GM15510 (cell line): ENCODE measurements around the gene TOR1A.

ENCODE experiments used
- POLR2A ChIP-seq: IDR thresholded peaks from 3 replicates; pipeline ENCODE4 v1.6.1; 2011; ENCODE audit warnings: borderline replicate concordance; ENCODE audit not compliant: insufficient read length; ENCODE audit errors: extremely low read depth

The TOR1A gene

DNA sequence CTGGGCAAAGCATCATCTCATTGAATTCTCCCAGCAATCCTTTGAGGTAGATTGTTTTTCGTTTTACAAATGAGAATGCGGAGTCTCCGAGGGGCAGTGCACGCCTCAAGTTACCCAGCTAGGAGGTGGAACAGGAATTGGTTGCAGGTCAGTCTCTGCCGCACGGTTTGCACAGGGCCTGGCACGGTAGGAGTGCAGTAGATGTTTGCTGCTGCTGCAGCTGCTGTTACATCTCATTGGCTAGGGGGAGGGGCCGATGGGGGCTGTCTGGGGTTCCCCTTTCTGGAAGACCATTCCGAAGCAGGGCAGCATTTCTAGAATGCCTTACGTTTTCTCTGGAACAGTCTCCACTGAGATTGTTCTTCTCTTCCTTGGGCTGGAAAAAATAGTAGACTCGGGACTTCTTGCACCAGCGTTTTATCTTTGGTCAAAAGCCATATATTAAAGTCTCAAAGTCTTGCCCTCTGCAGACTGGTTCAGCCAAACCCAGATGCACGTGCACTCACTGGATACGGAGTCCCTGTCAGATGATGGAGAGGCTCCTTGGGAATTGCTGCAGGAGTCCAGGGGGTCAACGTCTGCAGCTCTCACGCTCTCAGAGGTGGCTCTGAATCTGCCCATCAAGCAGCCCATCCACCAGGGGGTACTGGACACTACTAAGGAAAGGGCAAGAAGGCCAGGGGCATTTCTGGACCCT, 12.5 kb upstream of the TOR1A start:
- no peak for TF ChIP-seq POLR2A

DNA sequence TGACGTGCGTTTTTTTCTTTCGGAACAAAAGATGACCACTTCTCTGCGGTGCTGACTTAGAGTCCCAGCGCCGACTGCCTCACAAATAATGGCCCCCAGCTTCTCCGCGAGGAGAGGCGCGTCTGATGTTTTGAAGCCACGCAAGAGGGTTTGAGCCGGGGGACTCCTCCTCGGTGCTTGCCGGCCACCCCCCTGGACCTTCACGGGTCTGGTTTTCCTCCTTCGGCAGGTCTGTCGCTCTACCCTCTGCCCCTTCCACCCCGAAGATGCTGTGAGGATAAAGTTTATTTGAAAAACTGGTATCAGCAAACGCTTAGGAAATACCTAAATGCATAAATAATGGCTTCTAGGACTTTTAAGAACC, 11.9 kb upstream of the TOR1A start:
- TF ChIP-seq POLR2A, result no peak

DNA sequence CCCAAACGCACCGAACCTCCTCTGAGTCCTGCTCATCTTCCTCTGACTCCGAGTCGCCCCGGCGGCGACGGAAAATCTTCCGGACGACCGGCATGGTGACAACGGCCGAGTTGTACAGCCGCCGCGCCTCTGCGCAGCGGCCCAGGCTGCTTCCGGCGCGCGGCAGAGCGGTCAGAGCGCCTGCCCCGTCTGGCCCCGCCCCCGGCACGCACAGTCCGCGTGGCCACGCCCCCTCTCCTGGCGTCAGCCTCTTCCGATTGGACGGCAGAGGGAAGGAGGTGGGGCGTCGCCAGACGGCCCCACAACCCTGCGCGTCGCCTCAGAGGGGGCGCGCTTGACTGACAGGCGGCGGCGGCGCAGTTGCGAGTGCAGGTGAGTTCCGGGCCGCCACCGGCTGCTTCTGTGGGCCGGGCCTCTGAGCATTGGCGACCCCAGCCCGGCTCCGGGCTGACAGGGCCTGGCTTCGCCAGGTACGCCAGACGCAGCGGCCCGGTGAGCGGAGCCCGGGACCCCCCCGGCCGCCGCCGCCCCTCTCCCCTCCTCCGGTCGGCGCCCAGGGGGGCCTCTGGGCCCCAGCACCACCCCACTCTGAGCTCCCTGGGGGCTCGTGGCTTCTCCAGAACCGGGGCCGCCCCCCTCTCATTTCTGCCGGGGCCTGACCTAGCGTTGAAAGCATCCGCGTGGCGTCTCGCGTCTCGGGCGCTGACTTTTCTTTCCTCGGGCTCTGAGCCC, 11.4 kb upstream of the TOR1A start, which contains the start of the genes C9orf78 and USP20:
Gene C9orf78, minus strand, starts transcription at position 148 of the 732 bp plus-strand sequence. Its CDS starts 54 bp downstream, at position 94.
Gene USP20, plus strand, starts transcription at position 331 of the 732 bp plus-strand sequence. CDS start 17,098 bp downstream, outside the sequence.
- TF ChIP-seq POLR2A, result peak; percentile 96

DNA sequence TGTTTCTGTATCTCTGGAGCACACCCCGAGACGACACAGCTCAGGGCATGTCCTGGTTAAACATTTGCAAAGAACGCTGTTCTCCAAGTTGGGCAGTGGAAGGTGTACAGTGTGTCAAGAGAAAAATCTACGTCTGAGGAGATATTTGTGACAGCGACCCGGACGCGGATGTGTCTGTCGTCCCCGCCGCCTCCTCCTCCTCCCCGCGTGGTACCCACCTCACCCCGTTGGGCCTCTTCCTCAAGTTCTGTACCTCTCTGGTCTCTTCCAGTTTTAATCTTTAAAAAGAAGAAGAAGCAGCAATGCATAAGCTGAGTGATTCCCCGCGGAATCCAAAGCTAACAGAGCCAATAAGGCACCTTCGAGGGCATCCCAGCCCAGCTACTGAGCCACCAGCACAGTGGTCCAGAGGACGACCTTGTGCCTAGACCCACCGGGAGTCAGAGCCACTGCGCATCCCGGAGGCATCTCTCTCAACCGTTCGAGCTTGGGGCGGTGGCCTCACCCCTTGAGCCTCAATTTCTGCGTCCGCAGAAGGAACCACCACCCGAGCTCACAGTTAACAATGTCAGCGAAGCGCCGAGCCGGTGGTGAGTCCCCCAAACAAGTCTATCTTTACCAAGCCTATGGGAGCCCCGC, 10.7 kb upstream of the TOR1A start:
- no peak for TF ChIP-seq POLR2A

DNA sequence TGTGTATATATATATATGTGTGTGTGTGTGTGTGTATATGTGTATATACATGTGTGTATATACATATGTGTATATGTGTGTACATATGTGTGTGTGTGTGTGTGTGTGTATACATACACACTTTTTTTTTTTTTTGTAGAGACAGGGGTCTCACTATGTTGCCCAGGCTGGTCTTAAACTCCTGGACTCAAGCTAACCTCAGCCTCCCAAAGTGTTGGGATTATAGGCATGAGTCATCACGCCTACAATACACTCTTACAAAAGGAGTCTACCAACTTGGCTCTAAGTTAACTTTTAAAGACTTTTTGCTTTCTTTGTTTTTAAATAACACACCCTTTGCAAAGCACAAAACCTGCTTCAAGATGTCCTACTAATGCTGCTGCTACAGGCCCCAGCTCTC, 9.0 kb upstream of the TOR1A start:
- no peak for TF ChIP-seq POLR2A

DNA sequence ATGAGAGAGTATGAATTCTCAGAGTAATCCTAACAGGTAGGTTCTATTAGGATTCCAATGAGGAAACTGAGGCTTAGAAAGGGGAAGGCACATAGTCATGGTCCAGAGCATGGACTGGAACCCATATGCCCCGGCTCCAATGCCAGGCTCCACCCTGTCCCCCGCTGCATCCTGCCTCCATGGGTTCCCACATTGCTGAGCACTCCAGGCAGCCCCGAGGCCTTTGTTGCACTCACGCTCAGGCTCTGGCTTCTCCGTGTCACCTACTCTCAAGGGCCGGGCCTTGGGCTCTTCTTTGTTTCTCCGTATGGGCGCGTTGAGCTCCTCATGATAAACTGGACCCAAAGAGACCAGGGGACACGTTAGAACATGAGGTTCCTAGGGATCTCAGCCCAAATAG, 5.0 kb upstream of the TOR1A start:
- TF ChIP-seq POLR2A, result no peak

DNA sequence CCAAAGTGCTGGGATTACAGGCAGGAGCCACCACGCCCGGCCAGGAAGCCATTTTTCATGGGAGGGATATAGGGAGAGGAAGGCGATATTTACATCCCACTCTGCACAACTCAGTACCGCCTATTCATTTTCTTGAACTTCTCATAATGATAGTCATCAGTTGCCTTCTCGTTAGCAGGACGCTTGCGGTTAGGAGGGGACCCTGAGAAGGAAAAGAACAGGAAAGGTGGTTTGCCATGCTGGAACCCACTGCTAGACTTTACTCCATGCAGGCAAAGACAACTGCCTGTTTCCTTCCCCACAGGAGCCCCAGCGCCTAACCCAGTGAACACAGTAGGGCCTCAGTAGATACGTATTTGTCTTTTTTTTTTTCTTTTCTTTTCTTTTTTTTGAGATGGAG, 4.1 kb upstream of the TOR1A start:
- no peak for TF ChIP-seq POLR2A

DNA sequence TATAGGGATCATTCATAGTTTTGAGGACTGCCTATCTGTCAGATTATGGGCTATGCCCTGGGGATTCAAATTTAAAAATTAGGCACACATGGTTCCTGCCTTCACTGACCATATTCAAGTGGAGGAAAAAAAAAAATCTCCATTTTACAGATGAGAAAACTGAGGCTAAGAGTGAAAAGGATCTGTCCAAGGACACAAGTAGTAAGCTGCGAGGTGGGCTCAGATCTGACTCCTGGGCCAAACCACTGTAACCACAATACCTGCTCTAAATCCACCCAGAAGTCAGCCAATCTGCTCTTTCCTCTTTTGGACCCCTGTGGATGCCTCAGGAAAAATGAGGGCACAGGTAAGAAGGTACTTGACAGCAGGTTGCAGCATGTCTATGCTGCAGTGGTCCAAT, 2.8 kb upstream of the TOR1A start:
- TF ChIP-seq POLR2A, result no peak

DNA sequence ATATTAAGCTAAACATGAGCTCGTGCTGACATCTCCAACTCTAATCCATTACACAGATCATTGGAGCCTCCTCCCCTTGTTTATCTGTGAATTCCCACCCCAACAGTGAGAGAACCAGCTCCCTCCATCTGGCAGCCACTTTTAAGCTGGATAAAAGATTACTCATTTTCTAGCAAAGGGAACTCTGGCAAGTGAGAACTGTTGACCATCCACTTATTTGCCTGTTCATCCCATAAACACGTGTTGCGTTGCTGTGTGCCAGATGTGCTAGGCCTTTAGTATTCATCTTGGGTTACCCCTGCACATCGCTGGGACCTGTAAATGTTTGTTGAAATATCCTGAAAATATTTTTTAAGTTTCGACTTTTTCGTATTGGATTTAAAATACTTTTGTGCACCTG, 2.4 kb upstream of the TOR1A start:
- no peak for TF ChIP-seq POLR2A

DNA sequence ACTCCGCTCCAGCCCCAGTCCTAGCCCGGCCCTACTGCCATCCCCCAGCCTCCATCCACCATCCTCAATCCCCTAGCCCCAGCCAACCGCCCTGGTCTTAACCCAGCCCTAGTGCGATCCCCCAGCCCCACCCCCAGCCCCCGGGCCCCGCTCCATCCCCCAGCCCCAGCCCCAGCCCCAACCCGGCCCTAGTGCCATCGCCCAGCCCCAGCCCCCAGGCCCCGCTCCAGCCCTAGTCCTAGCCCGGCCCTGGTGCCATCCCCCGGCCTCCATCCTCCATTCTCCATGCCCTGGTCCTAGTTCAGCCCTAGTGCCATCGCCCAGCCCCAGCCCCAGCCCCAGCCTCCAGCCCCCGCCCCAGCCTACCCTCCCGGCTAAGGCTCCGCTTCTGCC, 398 bp downstream of the TOR1A start:
- no peak for TF ChIP-seq POLR2A

DNA sequence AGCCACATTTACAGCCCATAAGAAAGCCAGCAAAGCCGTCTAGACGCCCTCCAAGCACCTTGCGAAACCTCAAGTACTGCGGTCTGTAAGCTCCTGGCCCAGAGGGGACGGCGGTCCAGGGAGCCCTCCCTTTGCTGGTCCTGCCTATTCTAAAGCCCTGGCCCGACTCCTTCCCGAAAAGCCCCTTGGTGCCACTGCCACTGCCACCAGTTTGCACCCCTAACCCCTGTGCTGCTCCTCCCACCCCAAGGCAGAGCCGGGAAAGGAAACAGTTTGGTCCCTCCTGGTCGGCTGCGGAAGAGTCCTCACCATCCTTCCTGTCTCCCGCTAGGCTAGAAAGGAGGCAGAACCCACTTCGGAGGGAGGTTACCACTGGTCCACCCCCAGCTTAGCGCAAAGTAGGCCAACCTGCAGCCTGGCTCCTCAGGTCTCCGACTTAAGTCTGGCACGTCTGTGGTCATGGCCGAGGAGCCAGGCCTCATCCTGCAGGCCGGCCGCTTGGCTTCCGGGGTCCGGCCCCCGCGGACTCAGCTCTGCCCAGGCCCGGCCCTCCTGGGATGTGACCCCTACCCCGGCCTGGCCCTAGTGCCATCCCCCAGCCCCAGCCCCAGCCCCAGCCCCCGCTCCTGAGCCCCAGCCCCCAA, 916 bp downstream of the TOR1A start:
- no peak for TF ChIP-seq POLR2A

DNA sequence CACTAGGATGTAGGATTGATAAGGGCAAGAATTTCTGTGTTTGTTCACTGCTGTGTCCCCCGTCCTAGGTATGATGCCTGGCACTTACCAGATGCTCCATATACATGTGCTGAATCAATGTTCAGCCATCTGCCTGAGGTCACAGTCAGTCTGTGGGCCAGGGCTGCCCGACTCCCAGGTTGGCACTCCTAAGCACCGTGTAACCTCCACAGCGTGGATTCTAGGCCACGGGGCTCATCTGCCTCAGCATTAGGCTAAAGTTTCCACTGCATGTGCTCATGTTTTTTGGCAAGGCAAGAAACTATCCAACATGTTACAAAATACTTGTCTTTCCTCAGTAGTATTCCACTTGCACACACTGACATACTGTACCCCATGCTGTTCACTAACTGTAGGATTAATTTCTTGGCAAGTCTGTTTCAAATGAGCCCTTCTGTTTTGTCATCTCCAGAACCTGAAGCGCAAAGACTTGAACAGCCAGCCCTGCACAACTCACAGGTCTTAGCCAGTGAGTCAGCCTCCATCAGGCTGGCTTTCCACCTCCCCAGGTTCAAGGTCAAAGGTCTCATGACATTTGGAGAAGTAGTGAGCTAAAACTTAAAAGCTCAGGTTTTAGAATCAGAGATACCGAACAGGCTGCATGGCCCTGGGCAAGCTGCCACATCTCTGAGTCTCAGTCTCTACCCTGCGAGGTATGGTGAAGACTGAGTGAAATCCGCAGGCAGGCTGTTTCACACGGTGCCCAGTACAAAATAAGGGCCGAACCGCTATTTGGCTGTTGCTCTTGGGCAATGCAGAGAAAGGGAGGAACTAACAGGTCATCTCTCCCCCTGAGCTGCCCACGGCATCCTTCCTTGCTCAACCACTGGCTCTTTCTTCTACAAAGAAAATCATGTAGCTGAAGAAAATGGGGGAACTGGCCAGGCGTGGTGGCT, 7.2 kb downstream of the TOR1A start:
- no peak for TF ChIP-seq POLR2A

DNA sequence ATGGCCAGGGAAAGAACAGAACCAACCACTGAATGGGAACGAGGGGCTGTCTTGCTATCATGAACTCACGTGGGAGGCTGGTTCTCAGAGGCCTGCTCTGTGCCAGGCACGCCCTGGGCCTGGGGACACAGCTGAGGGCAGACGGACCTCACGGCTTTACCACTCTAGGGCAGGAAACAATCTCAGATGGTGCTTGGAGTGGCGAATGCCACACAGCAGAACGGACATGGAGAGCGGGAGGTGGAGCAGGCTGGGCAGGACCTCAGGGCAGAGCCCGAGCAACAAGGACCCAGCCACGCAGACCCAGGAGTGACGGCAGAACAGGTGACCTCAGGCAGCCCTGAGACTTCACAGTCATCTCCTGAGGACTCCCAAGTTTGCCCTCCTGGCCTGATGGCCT, 8.7 kb downstream of the TOR1A start:
- TF ChIP-seq POLR2A, result no peak
